Occipital lobe (tissue), 2 donors: Measurements from ENCODE around the gene KRTAP10-2. TPM values are rescaled to one million over a fixed set of nuclear protein-coding genes. Genes with fewer than 3 reads are reported as not detected.
"Not testable (repeated sequence)": the region's sequence is repeated elsewhere in the genome, so short reads cannot be mapped to it uniquely, and the experiment has no call there.

Experiments
- DNase-seq: peaks from one replicate; lab custom pipeline; 2025; lab: John Stamatoyannopoulos, UW
- total RNA-seq: library from RNA; depleted of rRNA; stranded (reverse); fragments of >200 nt; gene quantifications from one replicate; pipeline ENCODE4 v1.2.3, GENCODE V29; 2014

Gene KRTAP10-2
- total RNA-seq, 1 donor from 2014 or later: not detected

- DNase-seq: no peak
These were observed 17.0 kb upstream of the KRTAP10-2 start for GRCh38 chr21:44568261-44568660.

GRCh38 chr21:44567481-44568171 lies 16.3 kb upstream of the KRTAP10-2 start:
- no peak for DNase-seq

GRCh38 chr21:44566403-44566802 lies 15.1 kb upstream of the KRTAP10-2 start:
- DNase-seq: no peak

- DNase-seq: no peak
These were observed 13.7 kb upstream of the KRTAP10-2 start for GRCh38 chr21:44564886-44565598.

- no peak for DNase-seq
These were observed 12.8 kb upstream of the KRTAP10-2 start for GRCh38 chr21:44564099-44564498.

GRCh38 chr21:44558695-44559094 lies 7.4 kb upstream of the KRTAP10-2 start, which contains the start of gene KRTAP10-3:
KRTAP10-3 (minus strand) TSS chr21:44558795; CDS start chr21:44558715, 80 bp downstream.
- no peak for DNase-seq

GRCh38 chr21:44558329-44558675 lies 7.0 kb upstream of the KRTAP10-2 start:
- not testable (repeated sequence) for DNase-seq

- DNase-seq: no peak
These were observed 6.4 kb upstream of the KRTAP10-2 start for GRCh38 chr21:44557491-44558328.

GRCh38 chr21:44556879-44557278 lies 5.6 kb upstream of the KRTAP10-2 start:
- DNase-seq: no peak

GRCh38 chr21:44555200-44555875 lies 4.0 kb upstream of the KRTAP10-2 start:
- no peak for DNase-seq

- no peak for DNase-seq
These were observed 1.4 kb upstream of the KRTAP10-2 start for GRCh38 chr21:44552681-44553080.

- no peak for DNase-seq
These were observed 831 bp upstream of the KRTAP10-2 start for GRCh38 chr21:44552136-44552535.

GRCh38 chr21:44550807-44551206 lies 498 bp downstream of the KRTAP10-2 start:
- no peak for DNase-seq

- not testable (repeated sequence) for DNase-seq
These were observed 1.0 kb downstream of the KRTAP10-2 start for GRCh38 chr21:44550285-44550684.

GRCh38 chr21:44549525-44550211 lies 1.6 kb downstream of the KRTAP10-2 start:
- DNase-seq: no peak

- DNase-seq: no peak
These were observed 2.4 kb downstream of the KRTAP10-2 start for GRCh38 chr21:44548922-44549321.

GRCh38 chr21:44548381-44548780 lies 2.9 kb downstream of the KRTAP10-2 start:
- DNase-seq: no peak

- DNase-seq: no peak
These were observed 3.5 kb downstream of the KRTAP10-2 start for GRCh38 chr21:44547656-44548331.

GRCh38 chr21:44544566-44544965 lies 6.7 kb downstream of the KRTAP10-2 start:
- no peak for DNase-seq

GRCh38 chr21:44542716-44543115 lies 8.6 kb downstream of the KRTAP10-2 start:
- no peak for DNase-seq
